Fibroblast of lung (primary cell): ENCODE results near the gene HTR2A.

Experiments used
- CTCF ChIP-seq, 2 donors: IDR thresholded peaks in 1 of 2; conservative IDR thresholded peaks in 1 of 2; 1 replicate in 1 of 2; 2 replicates in 1 of 2; pipeline ENCODE4 v1.5.1; 2011 to 2012; ENCODE audit warnings: low read length in 2 of 2, control low read depth in 1 of 2, inconsistent platforms in 1 of 2, low read depth in 1 of 2, mild to moderate bottlenecking in 1 of 2
- EZH2 ChIP-seq: IDR thresholded peaks from 2 replicates; pipeline ENCODE4 v1.5.1; 2012; ENCODE audit warnings: low read length, control low read depth, mild to moderate bottlenecking; ENCODE audit errors: missing control alignments

- no peak for TF ChIP-seq CTCF (conservative IDR thresholded peaks at IDR 0.05 in 1 of 2, IDR thresholded peaks at IDR 0.05 in 1 of 2; ENCODE audit: low read depth in 1 of 2, low read length in 2 of 2)
- TF ChIP-seq EZH2 = no peak
These were observed at the start of gene HTR2A for GRCh38 chr13:46896341-46897137.
